ENCODE measurements around the gene AMY1B.
"Not testable (repeated sequence)": the region's sequence is repeated elsewhere in the genome, so short reads cannot be mapped to it uniquely, and the experiment has no call there.

DNA sequence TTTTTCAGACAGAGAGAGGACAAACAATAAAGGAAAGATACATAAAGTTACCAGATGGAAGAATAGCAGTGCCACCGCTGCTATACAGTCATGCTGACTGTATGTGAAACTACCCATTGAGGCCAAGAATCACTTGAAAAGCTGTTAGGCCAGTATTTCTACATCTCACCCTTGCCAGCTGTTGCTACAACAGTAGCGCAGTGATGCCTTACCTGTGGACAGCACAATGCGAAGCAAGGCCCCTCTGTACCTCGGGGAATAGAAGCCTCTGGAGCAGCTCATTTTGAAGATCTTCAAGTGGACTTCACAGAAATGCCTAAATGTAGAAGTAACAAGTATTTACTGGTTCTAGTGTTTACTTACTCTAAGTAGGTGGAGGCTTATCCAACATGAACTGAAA is 4.7 kb upstream of the AMY1B start:
- not testable (repeated sequence) for TF ChIP-seq POLR2A (IDR thresholded peaks at IDR 0.05)
- TF ChIP-seq, protein P1, sequence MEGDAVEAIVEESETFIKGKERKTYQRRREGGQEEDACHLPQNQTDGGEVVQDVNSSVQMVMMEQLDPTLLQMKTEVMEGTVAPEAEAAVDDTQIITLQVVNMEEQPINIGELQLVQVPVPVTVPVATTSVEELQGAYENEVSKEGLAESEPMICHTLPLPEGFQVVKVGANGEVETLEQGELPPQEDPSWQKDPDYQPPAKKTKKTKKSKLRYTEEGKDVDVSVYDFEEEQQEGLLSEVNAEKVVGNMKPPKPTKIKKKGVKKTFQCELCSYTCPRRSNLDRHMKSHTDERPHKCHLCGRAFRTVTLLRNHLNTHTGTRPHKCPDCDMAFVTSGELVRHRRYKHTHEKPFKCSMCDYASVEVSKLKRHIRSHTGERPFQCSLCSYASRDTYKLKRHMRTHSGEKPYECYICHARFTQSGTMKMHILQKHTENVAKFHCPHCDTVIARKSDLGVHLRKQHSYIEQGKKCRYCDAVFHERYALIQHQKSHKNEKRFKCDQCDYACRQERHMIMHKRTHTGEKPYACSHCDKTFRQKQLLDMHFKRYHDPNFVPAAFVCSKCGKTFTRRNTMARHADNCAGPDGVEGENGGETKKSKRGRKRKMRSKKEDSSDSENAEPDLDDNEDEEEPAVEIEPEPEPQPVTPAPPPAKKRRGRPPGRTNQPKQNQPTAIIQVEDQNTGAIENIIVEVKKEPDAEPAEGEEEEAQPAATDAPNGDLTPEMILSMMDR (IDR thresholded peaks at IDR 0.05) = not testable (repeated sequence)
